ENCODE data around the gene HOXB2. TPM values are rescaled to one million over a fixed set of nuclear protein-coding genes. Genes with fewer than 3 reads are reported as not detected.

The HOXB2 gene
- total and polyA plus RNA-seq, 2 donors (not counting 1 experiment from before 2014, with no cell fraction given) = 6.1 to 9.2 TPM

- ChIA-PET POLR2A (no interaction called here), CTCF (interaction anchor here (1.0 to 1.6 kb wide), 2 partner anchors 114 to 242 kb away, joined by 3 to 5 read pairs; no protein-coding TSS in a partner anchor)
- H3K9me3 Mint-ChIP-seq (ENCODE audit: insufficient read depth) = no peaks in the 10 kb centered on the region
- no peak for TF ChIP-seq CTCF (IDR thresholded peaks at IDR 0.05)
- TF ChIP-seq EZH2 (IDR thresholded peaks at IDR 0.05; ENCODE audit: borderline replicate concordance, insufficient read depth, low read depth, low read length, poor library complexity, severe bottlenecking) = no peak
- no peak overlapping the region for H3K4me3 Mint-ChIP-seq
- peaks cover 39% of the 10 kb centered on the region for H3K27me3 Mint-ChIP-seq
- Histone ChIP-seq H2AFZ (ENCODE audit: insufficient read depth, low read depth, low read length, poor library complexity, severe bottlenecking) (no peak overlapping the region), H3K79me2 (ENCODE audit: control insufficient read depth, insufficient read depth, low read length) (no peaks in the 10 kb centered on the region), H3K9ac (ENCODE audit: low read length) (no peak overlapping the region), H3K4me2 (replicated peaks; ENCODE audit: low read depth, low read length, poor library complexity, severe bottlenecking) (no peak overlapping the region), H3K27ac (ENCODE audit: low read length in 2 of 2) (no peak overlapping the region), H3K36me3 (replicated peaks in 1 of 2; ENCODE audit: control extremely low read depth in 1 of 2, control insufficient read depth in 1 of 2, extremely low read depth in 1 of 2, insufficient read depth in 2 of 2, low read length in 1 of 2) (no peaks in the 10 kb centered on the region), H3K4me1 (ENCODE audit: control insufficient read depth in 2 of 2, insufficient read depth in 2 of 2, low read length in 2 of 2) (no peaks in the 10 kb centered on the region), H3K9me3 (ENCODE audit: control extremely low read depth in 1 of 3, control insufficient read depth in 2 of 3, insufficient read depth in 1 of 3, low read length in 2 of 3) (no peaks in the 10 kb centered on the region), H4K20me1 (ENCODE audit: control insufficient read depth, insufficient read depth, low read length, poor library complexity, severe bottlenecking) (no peaks in the 10 kb centered on the region), H3K4me3 (ENCODE audit: control extremely low read depth in 1 of 5, extremely low read depth in 1 of 5, insufficient read depth in 1 of 5, low read depth in 2 of 5, low read length in 4 of 5) (no peak overlapping the region), H3K27me3 (replicated peaks in 1 of 4; ENCODE audit: control extremely low read depth in 1 of 4, control insufficient read depth in 3 of 4, insufficient read depth in 4 of 4, low read length in 3 of 4) (peaks cover 0 to 12% (median 3%) of the 10 kb centered on the region in 4 experiments)
- H3K4me1 Mint-ChIP-seq = no peaks in the 10 kb centered on the region
- WGBS (ENCODE audit: insufficient coverage) = no CpG with 5 or more reads among the region's 2 CpGs
- ATAC-seq (ENCODE audit: low read depth) = no peak
- DNase-seq = no peak
- intact Hi-C loops (cut with micrococcal nuclease) = no loop called here
- H3K27ac Mint-ChIP-seq = no peak overlapping the region
Observed at GRCh38 chr17:48504953-48505352, 40.0 kb downstream of the HOXB2 start.

- no peak for DNase-seq
- peaks cover 0 to 12% (median 3%) of the 10 kb centered on the region in 4 experiments for H3K27me3 ChIP-seq (replicated peaks in 1 of 4; ENCODE audit: control extremely low read depth in 1 of 4, control insufficient read depth in 3 of 4, insufficient read depth in 4 of 4, low read length in 3 of 4)
- Mint-ChIP-seq H3K27me3 (peaks cover 36% of the 10 kb centered on the region), H3K4me3 (no peak overlapping the region), H3K9me3 (ENCODE audit: insufficient read depth) (no peaks in the 10 kb centered on the region), H3K4me1 (no peaks in the 10 kb centered on the region), H3K27ac (no peak overlapping the region)
- H3K36me3 ChIP-seq (replicated peaks in 1 of 2; ENCODE audit: control extremely low read depth in 1 of 2, control insufficient read depth in 1 of 2, extremely low read depth in 1 of 2, insufficient read depth in 2 of 2, low read length in 1 of 2) = no peaks in the 10 kb centered on the region
- no peak overlapping the region for H3K4me2 ChIP-seq (replicated peaks; ENCODE audit: low read depth, low read length, poor library complexity, severe bottlenecking)
- no peaks in the 10 kb centered on the region for H3K79me2 ChIP-seq (ENCODE audit: control insufficient read depth, insufficient read depth, low read length)
- ChIA-PET CTCF (interaction anchor here (0.9 to 1.0 kb wide), 2 partner anchors 152 to 241 kb away, joined by 3 to 4 read pairs; no protein-coding TSS in a partner anchor), POLR2A (no interaction called here)
- H3K27ac ChIP-seq (ENCODE audit: low read length in 2 of 2) = no peak overlapping the region
- WGBS (ENCODE audit: insufficient coverage) = 100% methylated on average over 4 of the region's 5 CpGs
- TF ChIP-seq EZH2 (IDR thresholded peaks at IDR 0.05; ENCODE audit: borderline replicate concordance, insufficient read depth, low read depth, low read length, poor library complexity, severe bottlenecking) = no peak
- no peak for TF ChIP-seq CTCF (IDR thresholded peaks at IDR 0.05)
- intact Hi-C loops (cut with micrococcal nuclease) = no loop called here
- H3K9ac ChIP-seq (ENCODE audit: low read length) = no peak overlapping the region
- no peak overlapping the region for H2AFZ ChIP-seq (ENCODE audit: insufficient read depth, low read depth, low read length, poor library complexity, severe bottlenecking)
- ATAC-seq (ENCODE audit: low read depth) = no peak
- H3K4me3 ChIP-seq (ENCODE audit: control extremely low read depth in 1 of 5, extremely low read depth in 1 of 5, insufficient read depth in 1 of 5, low read depth in 2 of 5, low read length in 4 of 5) = no peak overlapping the region
- no peaks in the 10 kb centered on the region for H3K9me3 ChIP-seq (ENCODE audit: control extremely low read depth in 1 of 3, control insufficient read depth in 2 of 3, insufficient read depth in 1 of 3, low read length in 2 of 3)
- H4K20me1 ChIP-seq (ENCODE audit: control insufficient read depth, insufficient read depth, low read length, poor library complexity, severe bottlenecking) = no peaks in the 10 kb centered on the region
- H3K4me1 ChIP-seq (ENCODE audit: control insufficient read depth in 2 of 2, insufficient read depth in 2 of 2, low read length in 2 of 2) = no peaks in the 10 kb centered on the region
Observed at GRCh38 chr17:48503747-48504146, 41.2 kb downstream of the HOXB2 start.
